ENCODE measurements around the gene OSGEPL1.

Gene OSGEPL1, protein sequence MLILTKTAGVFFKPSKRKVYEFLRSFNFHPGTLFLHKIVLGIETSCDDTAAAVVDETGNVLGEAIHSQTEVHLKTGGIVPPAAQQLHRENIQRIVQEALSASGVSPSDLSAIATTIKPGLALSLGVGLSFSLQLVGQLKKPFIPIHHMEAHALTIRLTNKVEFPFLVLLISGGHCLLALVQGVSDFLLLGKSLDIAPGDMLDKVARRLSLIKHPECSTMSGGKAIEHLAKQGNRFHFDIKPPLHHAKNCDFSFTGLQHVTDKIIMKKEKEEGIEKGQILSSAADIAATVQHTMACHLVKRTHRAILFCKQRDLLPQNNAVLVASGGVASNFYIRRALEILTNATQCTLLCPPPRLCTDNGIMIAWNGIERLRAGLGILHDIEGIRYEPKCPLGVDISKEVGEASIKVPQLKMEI

GRCh38 chr2:189762551-189763298 is at the start of gene OSGEPL1:
TSS of gene OSGEPL1 (minus strand) at chr2:189762792. CDS start at chr2:189761640, 1,152 bp downstream.
- H4K20me1 ChIP-seq: no peaks in the 10 kb centered on the region
- peak within 1 kb of the TSS; percentile 89 for H3K4me2 ChIP-seq
- peaks cover 22% of the 10 kb centered on the region for H3K36me3 ChIP-seq
- peak within 1 kb of the TSS; percentile 87 for H3K27ac ChIP-seq
- H3K4me3 ChIP-seq: peak within 1 kb of the TSS; percentile 81
- H3K4me1 ChIP-seq: peaks cover 21% of the 10 kb centered on the region
- H3K9me3 ChIP-seq: no peaks in the 10 kb centered on the region
- no peak for TF ChIP-seq Cebpa-rat (IDR thresholded peaks at IDR 0.05)
- H3K27me3 ChIP-seq: no peaks in the 10 kb centered on the region
- H3K9ac ChIP-seq: peak within 1 kb of the TSS; percentile 84

DNA sequence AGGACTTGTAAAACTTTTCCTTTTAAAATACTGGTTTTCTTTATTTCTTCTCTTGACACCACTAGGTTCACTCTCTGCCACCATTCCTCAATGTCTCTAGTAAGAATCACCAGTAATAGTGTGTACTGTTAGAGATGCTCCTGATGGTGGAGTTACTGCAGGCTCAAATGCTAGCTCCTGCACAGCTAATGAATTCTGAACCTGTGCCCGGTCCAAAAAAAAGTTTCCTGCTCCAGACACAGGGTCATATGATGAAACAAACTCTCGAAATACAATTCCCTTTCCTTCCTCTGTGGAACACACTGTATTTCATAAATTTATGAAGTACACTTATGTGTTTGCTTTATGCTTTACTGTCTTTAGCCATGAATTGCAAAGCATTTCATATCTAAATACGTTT is 40.8 kb upstream of the OSGEPL1 start:
- peaks cover 13% of the 10 kb centered on the region for H4K20me1 ChIP-seq
- no peaks in the 10 kb centered on the region for H3K27me3 ChIP-seq
- no peak overlapping the region for H3K4me2 ChIP-seq
- H3K9me3 ChIP-seq: no peaks in the 10 kb centered on the region
- no peak overlapping the region for H3K27ac ChIP-seq
- no peak for TF ChIP-seq Cebpa-rat (IDR thresholded peaks at IDR 0.05)
- peaks cover 56% of the 10 kb centered on the region for H3K36me3 ChIP-seq
- H3K4me3 ChIP-seq: no peak overlapping the region
- H3K4me1 ChIP-seq: no peaks in the 10 kb centered on the region
- no peak overlapping the region for H3K9ac ChIP-seq

DNA sequence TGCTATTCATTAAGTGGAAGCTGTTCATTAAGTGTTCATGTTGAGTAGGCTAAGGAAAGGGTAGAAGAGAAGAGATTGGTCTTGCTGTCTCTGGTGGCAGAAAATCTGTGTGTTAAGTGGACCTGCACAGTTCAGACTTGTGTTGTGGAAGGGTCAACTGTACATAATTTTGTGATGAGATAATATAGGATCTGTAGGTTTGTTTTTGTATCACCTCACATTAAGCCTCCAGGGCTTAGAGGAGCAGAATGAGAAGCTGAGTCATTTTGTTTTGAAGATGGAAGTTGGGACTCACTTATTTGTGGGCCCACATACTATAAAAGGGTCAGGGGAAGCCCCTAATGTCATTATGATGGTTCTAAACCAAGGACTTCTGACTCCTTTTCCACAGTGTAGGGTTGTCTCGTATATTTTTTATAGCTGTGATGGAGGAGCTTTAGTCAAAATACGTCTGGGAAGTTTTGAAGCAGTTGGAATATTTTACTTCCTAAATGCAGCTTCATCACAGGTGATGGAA is 39.9 kb upstream of the OSGEPL1 start:
- Histone ChIP-seq H3K36me3 (peaks cover 58% of the 10 kb centered on the region), H3K27ac (no peak overlapping the region), H4K20me1 (peaks cover 23% of the 10 kb centered on the region), H3K27me3 (no peaks in the 10 kb centered on the region), H3K4me2 (no peak overlapping the region), H3K9me3 (no peaks in the 10 kb centered on the region), H3K4me1 (no peaks in the 10 kb centered on the region), H3K4me3 (no peak overlapping the region), H3K9ac (no peak overlapping the region)
- no peak for TF ChIP-seq Cebpa-rat (IDR thresholded peaks at IDR 0.05)

DNA sequence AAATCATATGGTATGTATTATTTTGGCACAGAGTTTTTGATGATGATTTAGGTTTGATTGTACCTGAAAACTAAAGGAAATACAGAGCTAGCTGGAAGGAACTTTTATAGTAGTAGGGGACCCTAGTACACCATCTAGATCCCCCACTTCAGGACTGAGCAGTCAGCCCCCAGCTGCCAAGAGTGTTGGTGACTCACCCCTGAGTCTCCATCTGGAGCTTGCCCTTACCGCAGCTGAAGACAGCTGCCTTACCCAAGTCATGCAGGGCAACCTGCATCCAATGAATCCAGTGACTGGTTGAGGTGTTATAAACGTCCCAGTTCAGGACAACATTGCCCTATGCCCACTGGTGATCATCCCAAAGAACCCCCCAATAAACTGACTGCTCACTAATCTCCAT is 36.9 kb upstream of the OSGEPL1 start:
- Histone ChIP-seq H3K27me3 (no peaks in the 10 kb centered on the region), H3K4me1 (no peaks in the 10 kb centered on the region), H4K20me1 (peaks cover 30% of the 10 kb centered on the region)

DNA sequence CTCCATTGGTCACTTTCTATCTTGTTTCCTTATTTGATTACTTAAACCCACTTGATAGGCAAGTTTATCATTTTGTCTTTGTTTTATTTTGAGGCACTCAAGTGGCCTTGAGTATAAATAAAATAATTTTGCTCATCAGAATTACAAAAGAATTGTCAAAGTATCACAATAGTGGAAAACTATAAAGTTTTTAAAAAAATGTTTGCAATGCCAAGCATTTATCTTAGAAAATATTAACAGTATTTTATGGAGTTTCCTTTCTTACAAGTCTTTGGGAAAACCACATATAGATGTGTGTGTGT is 36.4 kb upstream of the OSGEPL1 start:
- no peaks in the 10 kb centered on the region for H3K9me3 ChIP-seq
- no peak overlapping the region for H3K9ac ChIP-seq
- peaks cover 69% of the 10 kb centered on the region for H3K36me3 ChIP-seq
- TF ChIP-seq Cebpa-rat (IDR thresholded peaks at IDR 0.05): no peak
- H4K20me1 ChIP-seq: peaks cover 26% of the 10 kb centered on the region
- H3K4me2 ChIP-seq: no peak overlapping the region
- no peak overlapping the region for H3K27ac ChIP-seq
- no peaks in the 10 kb centered on the region for H3K4me1 ChIP-seq
- no peaks in the 10 kb centered on the region for H3K27me3 ChIP-seq
- no peak overlapping the region for H3K4me3 ChIP-seq

More for the DNA sequence above, 36.9 kb upstream of the OSGEPL1 start:
- Histone ChIP-seq H3K9me3 (no peaks in the 10 kb centered on the region), H3K4me3 (no peak overlapping the region), H3K27ac (no peak overlapping the region), H3K36me3 (peaks cover 69% of the 10 kb centered on the region), H3K9ac (no peak overlapping the region), H3K4me2 (no peak overlapping the region)
- TF ChIP-seq Cebpa-rat (IDR thresholded peaks at IDR 0.05): no peak

DNA sequence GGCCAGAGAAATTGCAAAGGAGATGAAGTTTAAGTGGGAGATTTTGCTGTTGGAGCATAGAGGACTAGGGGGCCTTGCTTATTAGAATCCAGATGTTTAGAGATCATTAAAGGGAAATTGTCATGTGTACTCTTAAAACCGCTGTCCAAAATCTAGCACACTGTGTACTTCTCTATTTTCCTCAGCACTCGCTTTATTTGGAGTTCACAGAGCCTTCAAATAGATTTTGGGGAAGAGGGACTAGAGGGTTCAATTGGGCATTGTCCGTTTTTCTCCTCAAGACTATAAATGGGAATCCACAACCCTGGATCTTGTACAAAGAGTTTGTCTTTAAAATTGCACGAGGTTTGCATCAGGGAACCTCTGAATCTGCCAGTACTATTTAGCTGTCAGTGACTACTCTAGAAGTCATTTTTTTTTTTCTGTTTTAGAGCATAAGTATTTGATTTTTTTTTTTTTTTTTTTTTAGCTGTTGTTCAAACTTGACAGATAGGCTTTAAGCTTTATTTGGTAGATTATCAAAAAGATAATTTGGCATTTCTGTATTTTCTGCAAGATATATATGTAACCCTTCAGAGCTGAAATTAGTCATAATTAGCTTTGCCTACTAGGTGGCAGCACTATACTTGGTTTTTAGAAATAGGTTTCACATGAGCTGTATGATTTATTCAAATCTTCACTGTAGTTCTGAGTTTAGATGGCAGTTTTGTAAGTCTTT is 35.9 kb upstream of the OSGEPL1 start:
- no peaks in the 10 kb centered on the region for H3K4me1 ChIP-seq
- H3K27ac ChIP-seq: no peak overlapping the region
- H3K9me3 ChIP-seq: no peaks in the 10 kb centered on the region
- no peak overlapping the region for H3K4me3 ChIP-seq
- peaks cover 26% of the 10 kb centered on the region for H4K20me1 ChIP-seq
- no peaks in the 10 kb centered on the region for H3K27me3 ChIP-seq
- H3K4me2 ChIP-seq: no peak overlapping the region
- TF ChIP-seq Cebpa-rat (IDR thresholded peaks at IDR 0.05): no peak
- H3K36me3 ChIP-seq: peaks cover 72% of the 10 kb centered on the region
- H3K9ac ChIP-seq: no peak overlapping the region

DNA sequence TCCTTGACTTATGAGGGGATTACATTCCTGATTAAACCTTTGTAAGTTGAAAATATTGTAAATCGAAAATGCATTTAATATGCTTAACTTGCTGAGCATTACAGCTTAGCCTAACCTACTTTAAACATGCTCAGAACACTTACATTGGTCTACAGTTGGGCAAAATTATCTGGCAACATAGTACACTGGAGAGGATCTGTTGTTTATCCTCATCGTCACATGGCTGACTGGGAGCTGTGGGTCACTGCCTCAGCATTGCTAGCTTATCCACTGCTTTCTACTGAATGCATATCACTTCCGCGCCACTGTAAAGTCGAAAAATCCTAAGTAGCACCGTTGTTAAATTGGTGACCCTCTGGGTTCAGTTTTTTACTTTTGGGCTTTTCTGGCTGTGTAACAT is 35.3 kb upstream of the OSGEPL1 start:
- Histone ChIP-seq H3K36me3 (peaks cover 77% of the 10 kb centered on the region), H3K27ac (no peak overlapping the region), H3K4me3 (no peak overlapping the region)

GRCh38 chr2:189794310-189794709 is 31.7 kb upstream of the OSGEPL1 start:
- Histone ChIP-seq H3K4me2 (no peak overlapping the region), H4K20me1 (peaks cover 35% of the 10 kb centered on the region), H3K27me3 (no peaks in the 10 kb centered on the region), H3K36me3 (peaks cover 68% of the 10 kb centered on the region), H3K4me1 (no peaks in the 10 kb centered on the region), H3K27ac (no peak overlapping the region), H3K4me3 (no peak overlapping the region), H3K9ac (no peak overlapping the region), H3K9me3 (no peaks in the 10 kb centered on the region)
- TF ChIP-seq Cebpa-rat (IDR thresholded peaks at IDR 0.05): no peak

More for the DNA sequence above, 35.3 kb upstream of the OSGEPL1 start:
- peaks cover 26% of the 10 kb centered on the region for H4K20me1 ChIP-seq
- H3K4me2 ChIP-seq: no peak overlapping the region
- H3K27me3 ChIP-seq: no peaks in the 10 kb centered on the region
- H3K9ac ChIP-seq: no peak overlapping the region
- no peaks in the 10 kb centered on the region for H3K9me3 ChIP-seq
- no peak for TF ChIP-seq Cebpa-rat (IDR thresholded peaks at IDR 0.05)
- H3K4me1 ChIP-seq: no peaks in the 10 kb centered on the region

DNA sequence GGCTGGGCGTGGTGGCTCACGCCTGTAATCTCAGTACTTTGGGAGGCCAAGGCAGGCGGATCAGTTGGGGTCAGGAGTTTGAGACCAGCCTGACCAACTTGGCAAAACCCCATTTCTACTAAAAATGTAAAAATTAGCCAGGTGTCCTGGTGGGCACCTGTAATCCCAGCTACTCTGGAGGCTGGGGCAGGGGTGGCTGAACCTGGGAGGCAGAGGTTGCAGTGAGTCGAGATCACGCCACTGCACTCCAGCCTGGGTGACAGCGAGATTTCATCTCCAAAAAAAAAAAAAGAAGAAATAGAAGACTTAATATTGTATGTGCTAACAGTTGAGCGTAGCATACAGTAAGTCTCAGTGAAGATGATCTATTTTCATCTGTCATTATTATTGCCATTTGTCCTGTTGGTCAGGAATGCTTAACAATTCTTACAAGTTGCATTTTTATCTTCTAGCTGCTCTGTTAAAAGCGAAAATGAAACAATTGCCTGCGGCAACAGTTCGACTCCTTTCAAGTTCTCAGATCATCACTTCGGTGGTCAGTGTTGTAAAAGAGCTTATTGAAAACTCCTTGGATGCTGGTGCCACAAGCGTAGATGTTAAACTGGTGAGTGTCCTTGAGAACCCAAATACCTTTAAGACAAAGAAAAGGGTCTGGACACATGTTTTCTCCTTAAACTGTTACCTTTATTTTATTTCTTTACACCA is 28.9 kb upstream of the OSGEPL1 start:
- H3K9ac ChIP-seq: no peak overlapping the region
- TF ChIP-seq Cebpa-rat (IDR thresholded peaks at IDR 0.05): no peak
- peaks cover 67% of the 10 kb centered on the region for H3K36me3 ChIP-seq
- no peaks in the 10 kb centered on the region for H3K9me3 ChIP-seq
- H3K4me2 ChIP-seq: no peak overlapping the region
- no peak overlapping the region for H3K27ac ChIP-seq
- H3K4me3 ChIP-seq: no peak overlapping the region
- no peaks in the 10 kb centered on the region for H3K4me1 ChIP-seq
- H3K27me3 ChIP-seq: no peaks in the 10 kb centered on the region
- H4K20me1 ChIP-seq: peaks cover 21% of the 10 kb centered on the region; the same call in 1 of the 2 replicates
